GM18519 (cell line): Measurements from ENCODE around the gene PTPRCAP.
"Not testable (repeated sequence)": the region's sequence is repeated elsewhere in the genome, so short reads cannot be mapped to it uniquely, and the experiment has no call there.

ENCODE experiments used
- ATAC-seq: cut with Tn5 transposase; IDR thresholded peaks from one replicate; pipeline ENCODE4 v1.9.1; 2021; ENCODE audit warnings: mild to moderate bottlenecking, moderate library complexity; ENCODE audit not compliant: unreplicated experiment, low FRiP score

Gene PTPRCAP

GRCh38 chr11:67465530-67465929 is 28.0 kb upstream of the PTPRCAP start:
- ATAC-seq: not testable (repeated sequence)

GRCh38 chr11:67465189-67465510 is 27.7 kb upstream of the PTPRCAP start:
- no peak for ATAC-seq

- no peak for ATAC-seq
Measured at GRCh38 chr11:67464411-67465188, 27.1 kb upstream of the PTPRCAP start.

DNA sequence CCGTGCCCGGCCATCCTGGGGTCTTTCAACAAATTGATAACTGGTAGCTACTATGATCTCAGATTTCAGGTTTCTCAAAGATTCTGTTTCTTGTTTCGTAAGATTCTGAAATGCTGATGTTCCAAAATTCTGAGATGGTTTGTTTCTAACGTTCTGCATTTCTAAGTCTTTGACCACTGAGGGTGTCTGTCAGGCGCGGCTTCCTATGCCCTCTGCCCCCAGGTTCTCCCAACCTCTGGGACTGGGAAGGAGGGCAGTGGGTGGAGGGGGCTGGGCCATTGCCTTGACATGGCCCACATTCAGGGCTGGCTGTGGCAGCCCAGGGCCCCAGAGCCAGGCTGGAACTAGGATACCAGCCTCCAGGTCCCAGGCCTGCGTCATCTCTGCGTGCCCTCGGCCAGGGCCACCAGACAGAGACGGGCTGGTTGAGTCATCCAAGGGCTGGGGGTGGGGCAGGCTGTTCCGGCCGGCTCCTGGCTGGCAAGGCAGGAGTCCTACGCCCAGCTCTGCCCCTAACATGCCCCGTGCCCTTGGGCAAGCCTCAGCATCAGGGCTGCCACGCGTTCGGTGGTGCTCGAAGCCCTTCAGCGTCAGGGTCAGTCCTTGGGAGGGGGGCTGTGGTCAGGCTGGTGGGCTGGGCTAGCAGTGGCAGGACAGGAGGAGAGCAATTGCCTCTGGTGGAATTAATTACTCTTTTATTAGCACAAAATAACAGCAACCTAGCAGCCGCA is 26.4 kb upstream of the PTPRCAP start:
- ATAC-seq: no peak

GRCh38 chr11:67463186-67463585 is 25.7 kb upstream of the PTPRCAP start:
- ATAC-seq: no peak

DNA sequence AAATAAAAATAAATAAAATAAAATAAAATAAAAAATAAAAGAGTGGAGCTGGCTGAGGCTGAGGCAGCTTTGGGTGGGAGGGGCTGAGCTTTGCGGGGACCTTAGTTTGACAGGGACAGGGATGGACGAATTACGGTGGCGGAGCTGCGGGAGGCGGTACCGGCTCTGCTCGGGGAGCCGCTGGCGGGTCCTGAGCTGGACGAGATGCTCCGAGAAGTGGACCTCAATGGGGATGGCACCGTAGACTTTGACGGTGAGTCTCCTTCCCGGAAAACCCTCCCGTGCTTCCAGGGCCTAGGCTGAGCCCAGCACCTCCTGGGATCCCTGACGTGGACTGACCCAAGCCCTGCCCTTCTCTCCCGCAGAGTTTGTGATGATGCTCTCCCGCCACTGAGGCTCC is 20.8 kb upstream of the PTPRCAP start:
- no peak for ATAC-seq

- ATAC-seq: no peak
Measured at GRCh38 chr11:67457453-67457852, 20.0 kb upstream of the PTPRCAP start.

DNA sequence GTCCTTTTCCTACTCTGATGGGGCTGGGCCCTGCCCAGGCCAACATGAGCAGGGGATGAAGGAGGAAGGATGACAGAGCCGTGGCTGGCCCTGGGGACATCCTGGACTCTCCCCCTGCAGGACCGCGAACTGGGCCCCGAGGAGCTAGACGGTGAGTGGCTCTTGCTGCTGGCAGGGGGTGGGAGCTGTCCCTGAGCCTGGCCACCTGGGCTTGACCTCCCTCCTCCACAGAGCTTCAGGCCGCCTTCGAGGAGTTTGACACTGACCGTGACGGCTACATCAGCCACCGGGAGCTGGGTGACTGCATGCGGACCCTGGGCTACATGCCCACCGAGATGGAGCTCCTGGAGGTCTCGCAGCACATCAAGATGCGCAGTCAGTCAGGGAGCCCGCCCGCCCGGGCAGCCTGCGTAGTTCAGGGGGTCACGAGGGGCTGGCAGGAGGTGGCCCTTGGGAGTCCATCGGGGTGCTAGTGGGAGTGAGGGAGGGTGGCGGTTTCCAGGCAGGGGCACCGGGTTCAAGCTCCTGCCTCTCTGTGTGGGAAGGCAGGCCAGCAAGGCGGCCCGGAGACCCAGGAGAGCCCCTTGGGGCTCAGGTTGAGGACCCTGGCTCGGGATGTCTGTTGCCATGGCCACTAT is 18.7 kb upstream of the PTPRCAP start:
- no peak for ATAC-seq

DNA sequence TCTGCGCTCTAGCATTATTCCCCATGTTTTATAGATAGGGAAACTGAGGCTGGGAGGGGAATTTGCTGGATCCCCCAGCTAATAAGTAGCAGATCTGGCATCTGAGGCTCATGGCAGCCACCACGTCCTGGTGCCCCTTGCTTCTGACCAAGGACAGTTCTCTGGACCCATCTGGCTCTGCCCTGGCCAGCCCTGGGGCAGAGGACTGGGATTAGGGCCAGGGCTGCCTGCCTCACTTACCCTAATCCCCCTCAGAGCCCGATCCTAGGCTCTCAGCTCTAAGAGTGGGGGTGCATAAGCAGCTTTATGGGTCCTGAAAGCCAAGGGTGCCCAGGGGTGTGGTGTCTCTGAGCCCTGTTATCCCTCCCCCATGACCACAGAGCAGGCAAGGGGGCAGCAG is 17.6 kb upstream of the PTPRCAP start, which contains the start of gene CABP4:
CABP4 (plus strand) TSS at position 301 of the 400 bp plus-strand sequence; CDS start at position 371, 70 bp downstream.
- ATAC-seq: no peak

DNA sequence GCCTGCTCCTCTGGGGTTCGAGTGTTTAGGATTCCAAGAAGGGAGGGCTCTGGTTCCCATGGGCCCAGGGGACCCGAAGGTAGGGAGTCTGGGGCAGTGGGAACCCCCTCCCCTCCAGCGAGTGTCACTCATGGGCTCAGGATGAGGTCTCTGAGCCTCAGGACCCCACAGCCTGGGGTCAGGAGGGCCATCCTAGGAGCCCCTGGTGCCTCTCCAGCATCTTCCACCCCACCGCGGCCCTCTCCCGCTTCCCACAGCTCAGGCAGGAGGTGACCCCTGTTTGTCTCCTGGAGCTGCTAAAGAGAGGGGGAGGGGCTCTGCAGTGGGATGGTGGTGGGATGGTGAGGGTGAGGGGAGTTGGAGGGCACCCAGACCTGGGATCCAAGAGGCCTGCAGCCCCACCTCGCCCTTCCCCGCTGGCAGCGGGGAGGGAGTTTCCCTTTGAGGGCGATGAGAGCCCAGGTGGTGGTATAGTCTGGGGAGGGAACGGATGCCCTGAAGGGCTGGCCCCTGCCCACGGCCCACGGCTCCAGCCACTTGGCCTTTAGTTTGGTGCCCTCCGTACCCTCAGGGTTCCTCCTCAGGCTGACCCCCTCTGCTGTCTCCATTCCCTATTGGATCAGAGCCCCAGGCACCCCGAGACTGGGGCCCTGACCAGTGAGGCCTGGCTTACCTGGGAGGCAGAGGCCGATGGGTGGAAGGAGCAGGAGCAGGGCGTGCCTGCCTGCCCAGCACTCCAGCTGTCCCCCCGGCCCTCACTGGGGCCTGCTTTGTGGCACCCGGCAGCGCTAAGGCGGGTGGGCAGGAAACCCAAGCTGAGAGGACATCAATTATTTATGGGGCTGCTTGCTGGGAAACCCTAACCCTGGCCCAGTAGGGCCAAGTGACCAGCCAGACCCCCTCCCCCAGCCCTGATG is 16.6 kb upstream of the PTPRCAP start:
- ATAC-seq: no peak

DNA sequence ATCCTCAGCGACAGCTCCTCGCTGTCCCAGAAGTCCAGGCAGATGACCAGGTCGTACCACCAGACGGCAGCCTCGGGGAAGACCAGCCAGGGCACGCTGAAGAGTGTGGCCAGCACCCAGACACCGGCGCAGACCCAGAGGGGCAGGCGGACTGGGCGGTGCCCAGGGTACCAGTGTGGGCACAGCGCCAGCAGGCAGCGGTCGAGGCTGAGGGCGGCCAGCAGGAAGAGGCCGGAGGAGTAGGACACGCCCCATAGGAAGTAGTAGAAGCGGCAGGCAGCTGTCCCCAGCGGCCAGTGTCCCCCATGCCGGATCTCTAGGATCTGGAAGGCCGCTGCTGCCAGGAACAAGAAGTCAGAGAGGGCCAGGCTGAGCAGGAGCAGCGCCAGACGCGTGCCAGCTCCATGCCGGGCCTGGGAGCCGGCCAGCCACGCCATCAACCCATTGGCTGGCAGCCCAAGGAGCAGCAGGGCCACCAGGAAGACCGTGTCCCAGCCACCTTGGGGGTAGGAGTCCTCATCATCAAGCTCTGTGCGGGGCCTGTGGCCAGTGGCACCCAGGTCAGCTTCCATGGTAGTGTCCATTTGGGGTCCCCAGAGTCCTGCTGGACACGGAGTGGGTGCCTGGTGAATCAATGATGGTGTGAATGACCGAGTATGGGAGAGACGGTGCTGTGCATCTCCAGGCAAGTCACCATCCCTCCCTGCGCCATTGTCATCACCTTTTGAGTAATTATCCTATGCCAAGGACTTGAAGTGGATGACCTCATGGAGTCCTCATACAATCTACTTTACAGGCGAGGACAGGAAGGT is 14.9 kb upstream of the PTPRCAP start, which contains the start of gene GPR152:
GPR152 (minus strand) TSS at position 589 of the 812 bp plus-strand sequence; CDS start at position 584, 5 bp downstream.
- ATAC-seq: no peak

GRCh38 chr11:67451658-67451976 is 14.1 kb upstream of the PTPRCAP start:
- no peak for ATAC-seq

GRCh38 chr11:67450796-67451657 is 13.5 kb upstream of the PTPRCAP start:
- ATAC-seq: no peak

- no peak for ATAC-seq
Measured at GRCh38 chr11:67449116-67449844, 11.8 kb upstream of the PTPRCAP start.

DNA sequence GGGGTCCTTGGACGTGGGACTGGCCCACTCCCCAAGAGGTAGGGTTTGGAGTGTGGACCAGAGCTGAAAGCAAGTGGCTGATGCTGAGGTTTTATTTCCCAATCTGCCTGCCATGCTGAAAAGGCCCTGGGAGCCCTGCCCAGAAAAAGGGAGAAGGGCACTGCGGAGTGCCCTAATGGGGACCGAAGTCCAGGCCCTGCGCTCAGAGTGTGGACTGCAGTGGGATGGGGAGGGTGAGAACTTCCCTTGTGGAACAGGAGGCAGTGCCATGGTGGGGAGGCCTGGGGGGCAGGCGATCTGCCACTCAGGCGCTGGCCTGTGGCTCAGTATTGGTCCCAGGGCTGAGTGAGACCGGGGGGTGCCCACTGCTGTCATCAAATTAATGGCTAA is 10.7 kb upstream of the PTPRCAP start:
- no peak for ATAC-seq

GRCh38 chr11:67445515-67445914 is 8.0 kb upstream of the PTPRCAP start:
- no peak for ATAC-seq

DNA sequence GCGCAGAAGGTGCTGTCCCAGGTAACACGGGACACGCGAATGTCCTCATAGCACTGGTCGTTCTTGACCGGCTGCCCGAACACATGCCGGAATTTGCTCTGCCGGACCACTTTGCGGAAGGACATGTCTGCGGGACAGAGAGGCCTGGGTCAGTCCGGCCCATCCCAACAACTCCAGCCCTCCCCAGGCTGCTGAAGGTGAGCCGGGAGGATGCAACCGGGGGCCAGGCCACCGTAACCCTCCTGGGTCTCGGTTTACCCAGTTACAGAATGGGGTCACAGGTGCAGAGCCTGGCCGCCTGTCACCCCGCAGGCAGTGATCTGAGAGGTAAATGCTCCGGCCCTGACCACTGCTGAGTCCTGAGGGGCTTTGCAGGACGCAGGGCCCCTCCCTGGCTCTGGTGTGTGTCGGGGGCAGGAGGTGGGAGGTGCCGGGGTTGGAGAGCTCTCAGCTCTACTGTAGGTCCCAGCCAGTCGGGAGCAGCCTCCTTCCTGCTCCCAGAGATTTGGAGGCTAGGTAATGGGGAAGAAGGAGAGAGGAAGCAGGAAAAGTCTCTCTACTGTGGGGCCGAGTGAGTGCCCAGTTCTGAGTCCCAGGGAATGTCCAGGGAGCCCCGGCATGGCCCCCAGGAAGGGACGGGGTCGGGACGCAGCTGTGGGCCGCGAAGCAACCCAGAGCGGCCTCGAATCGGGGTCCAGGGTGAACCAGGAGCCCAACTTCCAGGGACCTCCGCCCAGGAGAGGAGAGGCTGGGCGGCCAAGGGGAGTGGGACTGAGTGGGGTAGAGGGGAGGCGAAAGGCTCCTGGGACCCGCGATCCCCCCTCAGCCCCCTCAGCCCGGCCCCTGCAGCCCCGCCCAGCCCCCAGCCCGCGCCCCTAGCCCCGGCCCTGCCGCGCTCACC is 5.3 kb upstream of the PTPRCAP start:
- ATAC-seq: no peak
